ENCODE data around the gene AAK1.
"Not testable (repeated sequence)": the region's sequence is repeated elsewhere in the genome, so short reads cannot be mapped to it uniquely, and the experiment has no call there.

AAK1 gene

DNA sequence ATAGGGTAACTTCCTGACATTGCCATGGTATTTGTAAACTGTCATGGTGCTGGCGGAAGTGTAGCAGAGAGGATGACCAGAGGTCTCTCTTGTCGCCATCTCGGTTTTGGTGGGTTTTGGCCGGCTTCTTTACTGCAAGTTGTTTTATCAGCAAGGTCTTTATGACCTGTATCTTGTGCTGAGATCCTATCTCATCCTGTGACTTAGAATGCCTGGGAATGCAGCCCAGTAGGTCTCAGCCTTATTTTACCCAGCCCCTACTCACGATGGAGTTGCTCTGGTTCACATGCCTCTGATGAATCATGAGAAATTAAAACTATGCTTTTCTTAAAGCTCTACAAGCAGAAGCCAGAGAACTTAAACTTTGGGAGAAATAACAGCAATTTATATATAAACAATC lies 193.6 kb downstream of the AAK1 start:
- no peak for DNase-seq (ENCODE audit: low read depth)

DNA sequence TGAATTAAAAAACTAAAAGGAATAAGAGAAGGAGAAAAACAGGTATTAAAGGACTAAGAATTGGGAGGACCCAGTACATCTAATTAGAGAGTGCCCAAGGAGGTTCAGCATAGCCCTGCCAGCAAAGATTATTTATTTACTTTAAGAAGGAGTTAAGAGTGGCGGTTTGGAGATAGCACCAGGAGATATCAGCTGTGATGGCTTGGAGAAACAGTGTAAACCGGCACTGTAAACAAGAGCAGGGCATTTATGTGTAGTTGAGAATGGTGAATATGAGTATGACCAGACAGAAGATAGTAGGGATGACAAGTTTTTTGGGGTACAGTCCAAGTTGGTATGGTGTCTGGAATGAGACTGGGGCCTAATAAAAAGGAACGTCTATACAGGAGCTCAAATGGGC lies 199.9 kb downstream of the AAK1 start:
- DNase-seq (ENCODE audit: low read depth), result not testable (repeated sequence)

DNA sequence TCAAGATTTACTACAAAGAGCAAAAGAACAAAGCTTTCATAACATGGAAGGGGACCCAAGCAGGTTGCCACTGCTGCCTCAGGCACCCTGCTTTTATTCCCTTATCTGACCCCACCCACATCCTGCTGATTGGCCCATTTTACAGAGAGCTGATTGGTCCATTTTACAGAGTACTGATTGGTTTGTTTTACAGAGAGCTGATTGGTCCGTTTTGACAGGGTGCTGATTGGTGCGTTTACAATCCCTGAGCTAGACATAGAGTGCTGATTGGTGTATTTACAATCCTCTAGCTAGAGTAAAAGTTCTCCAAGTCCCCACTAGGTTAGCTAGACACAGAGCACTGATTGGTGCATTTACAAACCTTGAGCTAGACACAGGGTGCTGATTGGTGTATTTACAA lies 204.0 kb downstream of the AAK1 start:
- DNase-seq (ENCODE audit: low read depth), result not testable (repeated sequence)

DNA sequence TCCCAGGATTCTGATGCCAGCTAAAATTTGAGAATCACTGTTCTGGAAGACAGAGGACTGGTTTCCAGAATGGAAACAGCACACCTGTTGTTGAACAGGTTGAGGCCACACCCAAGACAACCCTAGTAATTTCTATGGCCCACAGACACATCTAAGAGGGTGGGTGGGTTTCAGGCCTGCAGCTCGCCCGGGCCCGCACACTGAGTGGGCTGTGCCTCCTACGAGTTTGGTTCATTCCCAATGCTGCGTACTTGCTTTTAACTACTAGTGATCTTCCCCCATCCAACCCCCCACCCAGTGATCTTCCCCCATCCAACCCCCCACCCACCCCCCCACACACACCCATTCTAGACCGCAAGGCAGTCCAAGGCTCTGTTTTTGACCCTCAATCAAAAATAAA lies 205.0 kb downstream of the AAK1 start:
- no peak for DNase-seq (ENCODE audit: low read depth)

DNA sequence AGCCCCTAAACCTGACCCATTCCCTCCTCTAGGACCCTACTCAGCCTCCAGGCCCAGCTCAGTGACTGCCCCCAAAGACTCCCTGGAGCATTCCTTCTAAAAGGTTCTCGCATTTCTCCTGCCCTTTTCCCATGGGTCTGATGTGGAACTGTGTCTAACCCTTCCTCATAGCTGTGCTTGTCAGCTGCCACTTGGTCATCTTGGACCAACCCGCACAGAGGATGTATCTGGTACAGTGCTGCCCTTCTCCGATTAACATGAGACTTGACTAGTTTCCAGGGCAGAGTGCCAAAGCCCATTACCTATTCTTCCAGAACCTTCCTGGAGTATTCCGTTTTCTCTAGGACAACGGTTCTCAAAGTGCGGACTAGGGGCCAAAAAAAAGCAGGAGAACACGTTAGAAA lies 205.8 kb downstream of the AAK1 start:
- DNase-seq (ENCODE audit: low read depth), result no peak

DNA sequence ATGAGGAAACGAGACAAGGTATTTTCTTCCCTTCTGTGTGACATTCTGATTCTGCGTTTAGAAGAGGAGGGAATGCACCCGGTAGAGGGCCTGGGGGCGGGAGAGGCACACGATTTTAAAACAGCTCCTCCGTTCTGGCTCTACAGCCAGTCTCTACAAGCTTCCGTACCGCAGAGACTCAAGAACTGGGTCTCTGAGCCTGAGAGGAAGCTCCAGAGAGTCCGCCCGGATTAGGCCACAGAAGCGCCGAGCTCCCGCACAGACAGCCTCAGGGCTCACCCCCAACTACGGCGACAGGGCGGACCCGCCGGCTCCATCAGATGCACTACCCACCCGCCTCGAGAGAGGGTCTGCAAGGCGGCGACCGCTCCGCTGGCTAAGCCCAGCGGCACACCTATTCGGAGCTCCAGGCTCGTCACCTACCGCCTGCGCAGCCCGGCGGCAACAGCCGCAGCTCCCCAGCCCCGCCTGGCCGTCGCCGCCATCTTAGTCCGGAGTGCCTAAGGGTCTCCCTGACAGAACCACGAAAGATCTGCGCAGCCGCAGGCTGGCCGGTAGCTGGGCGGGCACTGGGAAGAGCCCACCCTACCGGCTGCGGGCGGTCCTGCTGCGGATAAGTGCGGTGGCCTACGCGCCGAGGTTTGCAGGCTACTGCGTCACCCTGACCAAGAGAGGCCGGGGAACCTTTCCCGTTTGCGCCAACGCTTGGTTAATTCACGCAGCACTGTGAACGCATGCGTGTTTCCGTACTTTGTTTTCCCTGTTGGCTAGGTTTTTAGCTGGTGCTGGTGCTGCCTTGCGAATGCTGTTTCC lies 206.4 kb downstream of the AAK1 start, which contains the start of gene NFU1:
Gene NFU1 (minus strand): TSS at position 498 of the 813 bp plus-strand sequence. CDS start 13 bp downstream, at position 485.
- DNase-seq (ENCODE audit: low read depth), result peak; percentile 76

DNA sequence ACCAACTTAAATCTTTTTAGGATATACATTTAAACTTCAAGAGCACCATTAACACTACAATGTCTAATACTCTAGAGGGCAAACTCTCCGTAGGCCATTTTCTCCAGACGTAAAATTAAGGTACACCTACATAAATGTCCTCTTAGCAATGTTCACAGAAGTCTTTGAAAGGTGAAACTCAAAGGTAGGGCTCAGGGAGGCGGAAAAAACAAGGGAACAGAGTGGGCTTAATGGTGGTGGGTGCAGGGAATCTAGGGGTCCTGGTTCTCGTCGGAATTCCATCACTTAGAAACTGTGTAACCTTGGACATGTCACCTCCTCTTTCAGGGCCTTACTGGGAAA lies 207.0 kb downstream of the AAK1 start:
- DNase-seq (ENCODE audit: low read depth), result no peak

DNA sequence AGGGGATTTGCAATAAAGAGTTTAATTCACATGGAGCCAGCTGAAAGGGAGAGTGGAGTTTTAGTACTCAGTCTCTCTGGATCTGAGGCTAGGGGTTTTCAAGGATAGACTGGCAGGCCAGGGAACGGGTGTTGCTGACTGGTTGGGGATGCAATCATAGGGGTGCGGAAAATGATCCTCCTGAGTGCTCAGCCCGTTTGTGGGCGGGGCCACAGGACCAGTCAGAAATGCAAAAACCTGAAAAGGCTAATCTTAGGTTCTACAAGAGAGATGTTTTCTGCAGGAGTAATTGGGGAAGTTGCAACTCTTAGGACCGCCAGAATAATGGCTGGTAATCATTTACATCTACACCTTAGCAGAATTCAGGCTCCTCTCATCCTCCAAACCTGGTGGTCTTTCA lies 208.8 kb downstream of the AAK1 start:
- no peak for DNase-seq (ENCODE audit: low read depth)

DNA sequence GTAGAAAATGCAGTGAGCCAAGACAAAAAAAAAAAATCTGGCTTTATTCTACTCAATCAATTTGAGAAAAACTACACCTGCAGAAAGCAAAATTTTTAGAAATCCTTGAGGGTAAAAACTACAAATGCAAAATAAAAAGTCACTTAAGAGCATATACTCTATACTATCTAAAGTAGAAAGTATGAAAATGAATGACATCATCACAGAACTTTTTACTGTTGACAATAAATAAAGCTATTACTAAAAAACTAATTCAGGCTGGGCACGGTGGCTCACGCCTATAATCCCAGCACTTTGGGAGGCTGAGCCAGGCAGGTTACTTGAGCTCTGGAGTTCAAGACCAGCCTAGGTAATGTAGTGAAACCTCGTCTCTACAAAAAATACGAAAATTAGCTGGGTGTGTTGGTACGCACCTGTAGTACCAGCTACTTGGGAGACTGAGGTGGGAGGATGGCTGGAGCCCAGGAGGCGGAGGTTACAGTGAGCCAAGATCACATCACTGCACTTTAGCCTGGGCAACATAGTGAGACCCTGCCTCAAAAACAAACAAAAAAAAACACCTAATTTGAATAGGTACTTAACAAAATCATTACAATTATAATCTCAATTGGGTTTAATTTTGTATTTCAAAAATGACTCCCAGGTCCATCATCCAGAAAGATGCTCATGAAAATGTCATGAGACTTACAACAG lies 213.9 kb downstream of the AAK1 start:
- no peak for DNase-seq (ENCODE audit: low read depth)

DNA sequence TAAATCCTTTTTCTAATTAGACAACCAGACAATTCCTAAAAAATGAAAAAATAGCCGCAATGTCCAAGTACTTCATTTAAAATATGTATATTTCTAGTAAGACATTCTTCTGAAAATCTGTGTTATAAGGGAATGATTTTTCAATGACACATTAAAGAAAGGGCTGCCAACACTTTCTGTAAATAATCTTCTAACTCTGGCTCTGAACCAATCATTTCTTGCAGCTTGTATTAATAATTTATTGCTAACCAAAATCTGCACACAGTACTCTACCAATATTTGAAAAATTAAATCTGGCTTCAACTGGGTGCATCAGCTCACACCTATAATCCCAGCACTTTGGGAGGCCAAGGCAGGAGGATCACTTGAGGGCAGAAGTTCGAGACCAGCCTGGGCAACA lies 214.6 kb downstream of the AAK1 start:
- no peak for DNase-seq (ENCODE audit: low read depth)

DNA sequence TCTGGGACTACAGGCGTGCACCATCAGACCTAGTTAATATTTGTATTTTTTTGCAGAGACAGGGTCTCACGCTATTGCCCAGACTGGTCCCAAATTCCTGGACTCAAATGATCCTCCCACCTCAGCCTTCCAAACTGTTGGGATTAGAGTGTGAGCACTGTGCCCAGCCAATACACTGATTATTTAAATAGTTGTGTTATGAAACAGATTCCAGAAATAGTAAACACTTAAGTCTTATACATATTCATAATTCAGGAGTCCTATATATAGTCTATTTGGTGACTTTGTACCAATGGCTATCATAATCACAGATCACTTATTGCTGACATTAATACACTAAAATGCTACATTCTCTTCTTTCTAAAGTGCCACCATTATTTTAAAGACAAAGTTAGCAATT lies 219.1 kb downstream of the AAK1 start:
- no peak for DNase-seq (ENCODE audit: low read depth)

DNA sequence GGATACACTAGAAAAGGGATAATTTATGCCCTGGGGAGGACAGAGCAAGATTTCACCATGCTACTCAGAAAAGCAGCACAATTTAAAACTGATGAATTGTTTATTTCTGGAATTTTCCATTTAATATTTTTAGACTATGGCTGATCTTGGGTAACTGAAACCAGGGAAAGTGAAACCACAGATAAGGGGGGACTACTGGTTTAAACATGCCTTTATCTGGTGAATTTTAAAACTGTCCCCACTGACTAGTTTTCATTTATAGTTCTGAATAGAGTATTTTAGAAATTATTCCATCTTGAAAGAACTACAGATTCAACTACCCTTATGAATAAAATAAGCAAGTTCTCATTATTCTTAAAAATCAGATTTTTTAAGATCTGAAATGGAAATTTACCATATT lies 221.3 kb downstream of the AAK1 start:
- no peak for DNase-seq (ENCODE audit: low read depth)

DNA sequence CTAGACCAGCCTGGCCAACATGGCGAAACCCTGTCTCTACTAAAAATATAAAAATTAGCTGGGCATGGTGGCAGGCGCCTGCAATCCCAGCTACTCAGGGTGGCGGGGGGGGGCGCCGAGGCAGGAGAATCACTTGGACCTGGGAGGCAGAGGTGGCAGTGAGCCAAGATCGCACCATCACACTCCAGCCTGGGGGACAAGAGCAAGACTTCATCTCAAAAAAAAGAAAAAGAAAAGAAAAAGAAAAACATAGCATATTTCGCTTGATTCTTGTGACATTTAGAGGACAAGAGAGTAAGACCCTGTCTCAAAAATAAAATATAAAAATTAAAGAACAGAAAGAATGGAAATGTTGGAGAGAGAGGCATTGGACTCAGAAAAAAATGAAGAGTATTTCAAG lies 224.4 kb downstream of the AAK1 start:
- not testable (repeated sequence) for DNase-seq (ENCODE audit: low read depth)

DNA sequence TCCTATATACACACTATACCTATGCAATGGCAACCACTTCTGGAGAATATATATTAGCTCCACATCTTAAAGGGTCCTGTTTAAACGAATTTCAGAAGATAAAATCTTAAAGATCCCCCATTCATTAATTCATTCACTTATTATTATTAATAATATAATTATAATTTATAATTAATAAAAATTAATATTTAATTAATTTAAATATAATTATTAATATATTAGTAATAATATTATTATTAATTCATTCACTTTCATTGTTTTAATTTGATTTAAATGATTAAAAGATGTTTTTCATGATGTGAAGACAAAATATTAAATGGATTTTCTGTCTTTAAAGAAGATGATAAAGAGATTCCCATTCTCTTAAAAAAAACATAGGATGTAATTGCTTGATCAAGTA lies 227.4 kb downstream of the AAK1 start:
- no peak for DNase-seq (ENCODE audit: low read depth)

Data from T-helper 22 cell (primary cell).